HG03159 (cell line): ENCODE data around the gene SNX2.
A peak's percentile ranks its signal among the peaks of the same experiment; 100 is the strongest.
"Not testable (repeated sequence)": the region's sequence is repeated elsewhere in the genome, so short reads cannot be mapped to it uniquely, and the experiment has no call there.

Experiments
- ATAC-seq: cut with Tn5 transposase; IDR thresholded peaks from one replicate; pipeline ENCODE4 v1.9.1; 2021; ENCODE audit warnings: mild to moderate bottlenecking, moderate library complexity; ENCODE audit not compliant: unreplicated experiment

SNX2 gene

DNA sequence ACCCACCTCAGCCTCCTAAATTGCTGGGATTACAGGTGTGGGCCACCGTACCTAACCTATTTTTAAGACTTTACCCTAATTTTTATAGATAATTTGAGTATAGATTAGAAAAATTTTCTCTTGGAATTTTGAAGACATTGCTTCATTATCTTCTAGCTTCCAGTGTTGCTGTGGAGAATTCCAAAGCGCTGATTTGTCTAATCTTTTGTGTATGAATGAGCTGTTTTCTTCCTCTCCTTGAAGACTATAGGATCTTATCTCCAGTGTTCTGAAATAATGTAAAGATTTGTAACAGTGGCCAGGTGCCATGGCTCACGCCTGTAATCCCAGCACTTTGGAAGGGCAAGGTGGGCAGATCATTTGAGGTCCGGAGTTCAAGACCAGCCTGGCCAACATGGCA lies 64.9 kb downstream of the SNX2 start:
- ATAC-seq: no peak

DNA sequence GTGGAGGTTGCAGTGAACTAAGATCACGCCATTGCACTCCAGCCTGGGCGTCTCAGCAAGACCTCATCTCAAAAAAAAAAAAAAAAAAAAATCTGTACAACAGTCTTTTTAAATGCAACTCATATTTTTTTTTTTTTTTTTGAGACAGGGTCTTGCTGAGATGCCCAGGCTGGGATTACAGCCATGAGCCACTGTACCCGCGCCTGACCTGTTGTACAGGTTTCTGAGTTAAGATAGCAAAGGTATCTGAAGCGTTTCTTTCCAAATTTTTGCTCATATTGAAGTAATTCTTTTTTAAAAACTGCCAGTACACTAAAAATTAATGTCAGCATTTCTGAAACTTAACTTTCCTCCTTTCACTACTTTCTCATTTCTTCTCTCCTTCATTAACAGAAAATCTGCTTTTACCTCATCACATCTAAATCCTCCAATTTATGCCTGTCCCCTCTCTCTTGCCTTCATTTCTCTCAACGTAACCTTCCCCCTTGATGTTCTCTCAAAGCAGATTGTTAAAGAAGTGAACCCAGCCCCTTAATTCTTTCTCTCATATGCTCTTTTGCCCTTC lies 67.2 kb downstream of the SNX2 start:
- no peak for ATAC-seq

DNA sequence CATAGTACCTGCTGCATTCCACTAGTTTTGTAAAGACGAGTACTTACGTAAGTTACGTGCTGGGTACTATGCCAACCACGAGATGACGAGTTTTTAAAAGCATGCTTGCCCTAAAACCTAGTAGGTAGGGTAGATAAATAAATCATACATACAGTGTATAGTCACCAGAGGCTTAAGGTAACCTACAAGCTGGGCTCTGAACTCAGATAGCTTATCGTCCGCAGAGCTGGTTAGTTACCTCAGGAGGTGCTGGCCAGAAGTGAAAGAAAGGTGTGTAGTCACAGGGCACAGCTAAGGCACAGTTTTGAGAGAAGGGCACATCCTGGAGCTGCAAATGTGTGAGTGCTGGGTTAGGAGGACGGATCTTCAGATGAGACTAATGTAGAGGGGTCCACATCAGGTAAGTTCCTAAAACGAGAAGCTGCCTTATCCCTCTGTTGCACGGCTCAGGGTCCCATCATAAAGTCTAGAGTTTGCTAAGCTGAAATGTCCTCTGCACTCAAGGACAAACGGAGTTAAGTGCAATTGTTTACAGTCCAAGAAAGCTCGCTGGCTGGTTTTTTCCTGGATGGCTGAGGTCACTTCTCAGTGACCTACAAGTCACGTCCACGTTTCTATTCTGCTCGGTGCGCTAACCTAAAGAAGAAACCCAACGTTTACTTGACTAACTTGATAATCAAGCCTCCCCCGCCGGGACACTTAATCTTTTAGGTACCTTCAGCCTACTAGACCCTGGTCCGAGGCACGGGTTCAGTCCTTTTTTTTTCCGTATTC lies 69.4 kb downstream of the SNX2 start:
- ATAC-seq: no peak

- ATAC-seq: peak; percentile 37
Measured at GRCh38 chr5:122844910-122845228, 70.0 kb downstream of the SNX2 start.

GRCh38 chr5:122845229-122846050 lies 70.6 kb downstream of the SNX2 start, which contains the start of gene SNX24:
Gene SNX24, plus strand, starts transcription at chr5:122845613. Its CDS starts 21 bp downstream, at chr5:122845634.
- peak; percentile 83 for ATAC-seq

DNA sequence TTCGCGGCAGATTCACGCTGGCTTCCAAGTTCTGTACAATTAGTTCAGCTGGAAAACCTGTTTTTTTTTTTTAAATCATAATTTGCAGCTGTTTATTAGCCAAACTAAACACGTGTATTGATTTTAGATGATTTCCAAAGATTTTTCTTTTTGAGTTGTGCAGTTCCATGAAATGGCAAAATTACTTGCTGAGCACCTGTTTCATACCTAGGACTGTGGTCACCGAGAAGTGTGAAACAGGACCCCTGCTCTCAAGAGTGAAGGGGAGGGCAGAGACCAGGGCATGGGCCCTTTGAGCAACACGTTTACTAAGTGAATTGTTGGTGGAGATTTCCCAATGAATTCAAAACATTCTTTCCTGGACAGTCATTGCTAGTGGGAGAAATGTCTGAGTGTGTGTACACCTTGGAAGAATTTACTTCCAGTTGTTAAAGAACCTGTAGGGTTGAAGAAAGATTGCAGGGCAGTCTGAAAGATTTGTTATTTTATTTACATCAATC lies 71.2 kb downstream of the SNX2 start:
- ATAC-seq: no peak

DNA sequence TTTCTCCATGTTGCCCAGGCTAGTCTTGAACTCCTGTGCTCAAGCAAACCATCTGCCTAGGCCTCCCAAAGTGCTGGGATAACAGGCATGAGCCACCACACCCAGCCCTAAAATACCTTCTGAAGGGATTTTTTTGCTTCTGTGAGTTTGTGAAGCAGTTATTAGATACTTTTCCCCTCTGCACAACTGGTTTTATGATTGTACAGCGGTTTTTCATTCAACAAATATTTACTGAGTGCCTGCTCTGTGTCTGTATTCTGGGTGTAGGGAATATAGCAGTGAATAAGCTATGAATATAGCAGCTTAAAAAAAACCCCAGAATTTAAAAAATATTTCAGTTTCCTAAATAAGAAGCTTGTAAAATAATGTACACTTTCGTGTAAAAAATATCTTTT lies 72.8 kb downstream of the SNX2 start:
- ATAC-seq: no peak

GRCh38 chr5:122849771-122850170 lies 74.9 kb downstream of the SNX2 start:
- no peak for ATAC-seq

- not testable (repeated sequence) for ATAC-seq
Measured at GRCh38 chr5:122857538-122857937, 82.7 kb downstream of the SNX2 start.

DNA sequence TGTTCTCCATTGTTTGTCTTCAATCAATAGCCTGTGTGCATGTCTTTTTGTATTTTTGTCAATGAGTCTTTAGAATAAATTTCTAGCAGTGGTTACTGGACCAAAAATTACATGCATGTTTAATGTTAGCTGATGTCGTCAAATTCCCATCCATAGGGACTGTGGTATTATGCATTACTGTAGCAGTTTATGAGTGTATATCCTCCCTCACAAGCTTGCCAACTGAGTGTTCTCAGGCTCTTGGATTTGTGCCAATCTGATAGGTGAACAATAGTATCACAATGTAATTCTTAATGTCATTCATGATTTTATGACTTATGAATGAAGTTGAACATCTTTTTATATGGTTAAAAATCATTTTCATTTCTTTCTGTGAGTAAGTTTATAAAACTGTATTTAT lies 83.6 kb downstream of the SNX2 start:
- ATAC-seq: no peak

DNA sequence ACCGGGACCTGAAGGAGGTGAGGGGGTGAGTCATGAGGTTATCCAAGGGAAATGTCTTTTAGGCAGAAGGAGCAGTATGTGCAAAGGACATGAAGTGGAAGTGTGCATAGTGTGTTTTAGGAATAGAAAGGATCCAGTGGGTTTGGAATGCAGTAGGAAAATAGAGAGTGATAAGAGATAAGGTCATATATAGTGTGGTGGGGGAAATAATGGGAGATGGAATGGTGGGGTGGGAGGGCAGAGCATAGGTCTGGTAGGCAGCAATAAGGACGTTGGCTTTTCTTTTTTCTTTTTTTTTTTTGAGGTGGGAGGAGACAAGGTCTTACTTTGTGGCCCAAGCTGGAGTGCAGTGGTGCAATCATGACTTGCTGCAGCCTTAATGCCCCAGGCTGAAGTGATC lies 88.4 kb downstream of the SNX2 start:
- ATAC-seq: no peak

DNA sequence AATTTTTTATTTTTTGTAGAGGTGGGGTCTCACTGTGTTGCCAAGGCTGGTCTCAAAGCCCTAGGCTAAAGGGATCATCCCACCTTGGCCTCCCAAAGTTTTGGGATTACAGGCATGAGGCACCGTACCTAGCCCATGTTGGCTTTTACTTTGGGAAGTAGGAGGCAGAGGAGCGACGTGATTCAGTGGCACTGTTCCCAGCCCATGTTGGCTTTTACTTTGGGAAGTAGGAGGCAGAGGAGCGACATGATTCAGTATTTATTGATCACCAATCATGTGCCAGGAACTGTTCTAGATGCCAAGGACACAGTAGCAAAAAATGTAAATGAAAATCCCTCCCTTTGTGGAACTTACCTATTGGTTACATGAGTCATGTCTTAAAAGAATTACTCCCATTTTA lies 88.8 kb downstream of the SNX2 start:
- ATAC-seq: no peak

GRCh38 chr5:122864400-122864799 lies 89.5 kb downstream of the SNX2 start:
- ATAC-seq: no peak

DNA sequence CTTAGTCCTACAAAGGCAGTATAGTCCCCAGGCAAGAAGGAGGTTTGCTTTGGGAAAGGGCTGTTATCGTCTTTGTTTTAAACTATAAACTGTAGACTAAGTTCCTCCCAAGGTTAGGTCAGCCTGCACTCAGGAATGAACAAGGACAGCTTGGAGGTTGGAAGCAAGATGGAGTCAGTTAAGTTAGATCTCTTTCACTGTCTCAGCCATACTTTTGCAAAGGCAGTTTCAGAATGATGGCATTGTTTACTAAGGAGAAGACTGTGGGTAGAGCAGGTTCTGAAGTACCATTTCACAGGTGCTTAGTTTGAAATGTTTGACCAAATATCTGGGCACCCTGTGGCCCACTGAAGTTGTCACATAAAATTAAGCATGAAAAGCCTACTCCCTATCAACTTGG lies 90.0 kb downstream of the SNX2 start:
- ATAC-seq: no peak

DNA sequence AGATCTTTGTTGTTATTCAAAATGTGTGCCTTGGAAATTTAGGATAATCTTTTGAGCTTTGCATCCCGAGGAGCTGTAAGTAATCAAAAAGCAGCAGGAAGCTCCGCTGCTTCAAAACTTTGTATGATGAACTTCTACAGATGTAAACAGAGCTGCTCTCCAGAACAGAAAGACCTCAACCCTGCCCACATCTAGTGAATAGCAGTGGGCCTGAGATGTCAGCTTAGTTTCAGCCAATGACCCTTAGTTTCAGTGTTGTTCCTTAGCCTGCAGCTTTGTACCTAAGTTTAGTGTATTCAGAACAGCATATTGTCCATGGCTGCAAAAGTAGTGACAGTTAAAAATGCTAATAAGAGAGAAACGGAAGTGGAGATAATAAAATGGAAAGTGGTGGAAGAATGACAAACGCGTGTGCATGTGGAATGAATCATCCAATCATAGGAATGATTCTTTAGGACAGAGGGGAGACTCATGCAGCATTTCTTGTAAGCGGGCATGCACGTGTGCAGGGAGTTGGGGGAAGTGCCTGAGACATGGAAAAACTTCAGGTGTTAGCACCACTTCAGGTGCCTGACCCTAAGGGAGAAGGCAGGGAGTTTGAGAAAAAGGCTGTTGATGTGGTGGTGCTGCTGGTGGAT lies 95.5 kb downstream of the SNX2 start:
- ATAC-seq: no peak

- ATAC-seq: no peak
Measured at GRCh38 chr5:122871661-122872060, 96.8 kb downstream of the SNX2 start.

- ATAC-seq: no peak
Measured at GRCh38 chr5:122874179-122874875, 99.4 kb downstream of the SNX2 start.

GRCh38 chr5:122877518-122877917 lies 102.6 kb downstream of the SNX2 start:
- no peak for ATAC-seq

GRCh38 chr5:122879076-122879475 lies 104.2 kb downstream of the SNX2 start:
- ATAC-seq: no peak
